Spinal cord (tissue), 10 donors: ENCODE measurements around the gene WASF2. TPM values are rescaled to one million over a fixed set of nuclear protein-coding genes. Genes with fewer than 3 reads are reported as not detected.

Experiments
- DNase-seq, 6 donors: peaks; one replicate each; pipeline versions ENCODE4 v3.0.0 to v3.0.0-alpha.2; 2013 to 2015; ENCODE audit warnings: low spot score in 6 of 6, low read depth in 4 of 6
- H3K27ac ChIP-seq: one replicate; pipeline ENCODE4 v1.5.1; 2013; ENCODE audit warnings: low read depth, low read length, control low read depth
- H3K27me3 ChIP-seq: one replicate; pipeline ENCODE4 v1.6.1; 2013; ENCODE audit warnings: low read length; ENCODE audit not compliant: control insufficient read depth, insufficient read depth
- H3K36me3 ChIP-seq: one replicate; pipeline ENCODE4 v1.6.1; 2013; ENCODE audit warnings: low read length; ENCODE audit not compliant: control insufficient read depth, insufficient read depth
- H3K4me1 ChIP-seq: one replicate; pipeline ENCODE4 v1.6.1; 2013; ENCODE audit warnings: low read length; ENCODE audit not compliant: control insufficient read depth, insufficient read depth
- H3K4me3 ChIP-seq: one replicate; pipeline ENCODE4 v1.5.1; 2013; ENCODE audit warnings: low read depth, low read length, control low read depth
- H3K9me3 ChIP-seq: one replicate; pipeline ENCODE4 v1.6.1; 2013; ENCODE audit warnings: low read length; ENCODE audit not compliant: control insufficient read depth, insufficient read depth
- WGBS: methylation state at CpG from one replicate; pipeline ENCODE4 v1.1.5; 2013; ENCODE audit warnings: missing lambda C conversion rate; ENCODE audit not compliant: insufficient coverage; 5-methylcytosine and 5-hydroxymethylcytosine counted together
- polyA plus RNA-seq, 2 donors: library from polyadenylated mRNA; unstranded; fragments of 120-200 nt; gene quantifications; one replicate each; pipeline ENCODE4 v1.2.1, GENCODE V29; 2013; ENCODE audit not compliant: insufficient read length in 2 of 2
- total RNA-seq, 2 donors: library from RNA; depleted of rRNA in 1 of 2; stranded (reverse); fragments of 120-200 nt in 1 of 2; fragments of >200 nt in 1 of 2; gene quantifications; one replicate each; pipeline versions ENCODE4 v1.2.3 to v1.2.4, GENCODE V29; 2013 to 2014
- donor health status: healthy.

Gene WASF2
- total and polyA plus RNA-seq, 4 donors = 24.3 to 76.3 (median 54.3) TPM

- 32% methylated on average over 9 of the region's 9 CpGs for WGBS
- H3K9me3 ChIP-seq = no peaks in the 10 kb centered on the region
- peaks cover 86% of the 10 kb centered on the region for H3K4me1 ChIP-seq
- H3K27ac ChIP-seq = peak overlapping the region; percentile 88
- peak in 2 of 6 donors; percentile 65 to 78 for DNase-seq
- peaks cover 3% of the 10 kb centered on the region for H3K36me3 ChIP-seq
- H3K4me3 ChIP-seq = no peak overlapping the region
- H3K27me3 ChIP-seq = no peaks in the 10 kb centered on the region
These were observed 32.0 kb upstream of the WASF2 start for GRCh38 chr1:27521861-27522431.

DNA sequence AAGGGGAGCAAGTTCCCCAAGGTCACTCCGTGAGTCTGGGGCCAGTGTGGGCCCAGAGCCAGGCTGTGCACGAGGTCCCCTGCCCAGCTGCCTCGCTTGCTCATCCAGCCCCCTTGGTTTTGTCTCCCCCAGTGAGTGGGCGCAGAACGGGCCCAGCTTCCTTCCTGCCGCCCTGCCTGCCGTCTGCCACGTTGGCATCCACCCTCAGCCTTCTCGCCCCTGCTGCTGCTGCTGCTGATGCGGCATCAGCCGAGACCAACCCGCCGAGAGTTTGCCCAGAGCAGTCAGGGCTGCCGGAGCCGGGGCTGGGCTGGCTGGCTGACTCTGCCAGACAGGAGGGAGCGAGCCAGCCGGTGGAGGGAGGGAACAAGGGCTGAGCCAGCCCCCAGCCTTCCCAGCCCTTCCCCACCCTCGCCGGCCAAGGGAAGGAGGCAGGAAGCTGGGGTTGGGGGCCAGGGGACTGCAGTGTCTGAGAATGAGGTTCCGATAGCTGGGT is 31.4 kb upstream of the WASF2 start:
- Histone ChIP-seq H3K27me3 (no peaks in the 10 kb centered on the region), H3K9me3 (no peaks in the 10 kb centered on the region), H3K27ac (peak overlapping the region; percentile 88), H3K4me3 (no peak overlapping the region), H3K4me1 (peaks cover 82% of the 10 kb centered on the region), H3K36me3 (peaks cover 3% of the 10 kb centered on the region)
- 16% methylated on average over 18 of the region's 20 CpGs for WGBS
- DNase-seq = peak in 2 of 6 donors; percentile 51 to 84

DNA sequence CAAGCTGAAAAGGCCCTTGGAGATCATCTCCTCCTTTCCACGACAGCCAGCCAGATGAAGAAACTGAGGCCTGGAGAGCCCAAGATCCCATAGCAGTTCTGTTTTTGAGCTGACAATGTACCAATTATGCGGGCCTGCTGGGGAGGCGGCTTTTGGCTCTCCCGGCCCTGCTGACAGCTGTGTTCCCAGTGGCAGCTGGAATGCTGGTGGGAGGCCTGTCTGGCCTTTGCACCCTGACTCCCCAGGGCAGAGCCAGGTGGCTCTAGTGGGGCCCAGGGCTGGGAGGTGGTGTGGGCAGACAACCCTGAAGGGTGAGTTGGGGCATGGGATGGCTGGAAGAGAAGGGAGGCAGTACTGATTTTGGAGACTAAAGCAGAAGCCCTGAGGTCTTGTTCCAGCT is 30.7 kb upstream of the WASF2 start:
- no peak overlapping the region for H3K4me3 ChIP-seq
- no peaks in the 10 kb centered on the region for H3K9me3 ChIP-seq
- no peaks in the 10 kb centered on the region for H3K27me3 ChIP-seq
- H3K36me3 ChIP-seq = no peaks in the 10 kb centered on the region
- no peak for DNase-seq
- H3K4me1 ChIP-seq = peaks cover 82% of the 10 kb centered on the region
- 60% methylated on average over 3 of the region's 4 CpGs for WGBS
- H3K27ac ChIP-seq = peak overlapping the region; percentile 88

GRCh38 chr1:27519331-27520258 is 29.6 kb upstream of the WASF2 start:
- WGBS = 22% methylated on average over 23 of the region's 24 CpGs
- Histone ChIP-seq H3K27me3 (no peaks in the 10 kb centered on the region), H3K4me3 (no peak overlapping the region), H3K36me3 (no peaks in the 10 kb centered on the region), H3K27ac (peak overlapping the region; percentile 88), H3K4me1 (peaks cover 74% of the 10 kb centered on the region), H3K9me3 (no peaks in the 10 kb centered on the region)
- DNase-seq = peak in 4 of 6 donors; percentile 67 to 94 (median 84)

DNA sequence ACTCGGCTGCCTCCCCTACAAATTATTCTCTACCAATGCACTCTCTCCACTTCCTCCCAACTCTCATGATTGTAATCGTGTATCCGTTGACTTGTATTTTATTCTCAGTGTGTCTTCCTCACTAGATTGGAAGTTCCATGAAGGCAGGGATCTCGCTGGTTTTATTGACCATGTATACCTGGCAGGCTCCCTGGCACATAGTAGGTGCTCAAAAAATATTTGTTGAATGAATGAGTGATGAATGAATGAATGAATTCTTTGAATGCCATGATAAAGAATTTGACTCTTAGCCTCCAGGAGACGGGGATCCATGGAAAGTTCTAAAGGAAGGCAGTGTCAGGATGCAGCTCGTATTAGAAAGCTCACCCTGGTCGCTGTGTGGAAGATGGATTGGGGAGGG is 28.8 kb upstream of the WASF2 start:
- H3K27ac ChIP-seq = peak overlapping the region; percentile 88
- 54% methylated on average over 6 of the region's 7 CpGs for WGBS
- H3K4me3 ChIP-seq = no peak overlapping the region
- no peaks in the 10 kb centered on the region for H3K27me3 ChIP-seq
- H3K4me1 ChIP-seq = peaks cover 77% of the 10 kb centered on the region
- H3K9me3 ChIP-seq = no peaks in the 10 kb centered on the region
- DNase-seq = no peak
- no peaks in the 10 kb centered on the region for H3K36me3 ChIP-seq

DNA sequence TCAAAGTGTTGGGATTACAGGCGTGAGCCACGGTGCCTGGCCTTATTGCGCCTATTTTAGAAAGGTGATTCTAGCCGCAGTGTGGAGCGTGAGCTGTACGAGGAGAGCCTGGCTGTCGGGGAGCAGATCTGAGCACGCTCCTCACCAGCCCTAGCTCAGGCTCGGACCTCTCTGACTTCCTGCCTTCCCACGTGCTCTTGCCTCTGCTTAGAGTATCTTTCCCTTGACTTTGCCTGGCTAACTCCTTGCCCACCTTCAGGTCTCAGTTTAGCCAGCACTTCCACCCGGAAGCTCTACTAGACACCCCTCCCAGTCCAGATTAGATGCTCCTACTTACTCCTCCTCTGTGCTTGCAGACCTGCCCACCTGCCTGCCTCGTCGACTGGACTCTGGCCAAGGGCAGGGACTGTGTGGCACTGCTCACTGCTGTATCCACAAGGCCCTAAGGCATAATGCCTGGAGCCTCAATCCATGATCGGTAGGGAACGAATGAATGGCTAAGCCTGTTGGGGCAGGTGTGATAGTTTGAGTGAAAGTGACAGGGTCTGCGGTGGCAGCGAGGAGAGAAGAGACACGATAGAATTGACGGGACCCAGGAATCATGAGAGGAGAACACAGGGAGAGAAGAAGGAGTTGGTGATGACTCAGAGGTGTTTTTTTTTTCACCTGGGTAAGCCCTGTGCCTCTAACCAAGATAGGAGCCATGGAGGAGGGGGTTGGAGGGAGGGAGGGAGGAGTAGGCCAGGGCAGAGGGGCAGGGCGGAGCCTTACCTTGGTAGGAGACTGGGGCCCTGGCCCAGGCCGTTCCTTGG is 28.1 kb upstream of the WASF2 start:
- no peaks in the 10 kb centered on the region for H3K9me3 ChIP-seq
- peaks cover 75% of the 10 kb centered on the region for H3K4me1 ChIP-seq
- no peaks in the 10 kb centered on the region for H3K27me3 ChIP-seq
- DNase-seq = no peak
- 74% methylated on average over 21 of the region's 21 CpGs for WGBS
- H3K36me3 ChIP-seq = no peaks in the 10 kb centered on the region
- peak overlapping the region; percentile 88 for H3K27ac ChIP-seq
- no peak overlapping the region for H3K4me3 ChIP-seq

- no peaks in the 10 kb centered on the region for H3K9me3 ChIP-seq
- no peak for DNase-seq
- no peak overlapping the region for H3K27ac ChIP-seq
- no peaks in the 10 kb centered on the region for H3K36me3 ChIP-seq
- H3K4me3 ChIP-seq = no peak overlapping the region
- H3K27me3 ChIP-seq = no peaks in the 10 kb centered on the region
- 84% methylated on average over 2 of the region's 2 CpGs for WGBS
- peaks cover 67% of the 10 kb centered on the region for H3K4me1 ChIP-seq
These were observed 27.3 kb upstream of the WASF2 start for GRCh38 chr1:27517301-27517700.

DNA sequence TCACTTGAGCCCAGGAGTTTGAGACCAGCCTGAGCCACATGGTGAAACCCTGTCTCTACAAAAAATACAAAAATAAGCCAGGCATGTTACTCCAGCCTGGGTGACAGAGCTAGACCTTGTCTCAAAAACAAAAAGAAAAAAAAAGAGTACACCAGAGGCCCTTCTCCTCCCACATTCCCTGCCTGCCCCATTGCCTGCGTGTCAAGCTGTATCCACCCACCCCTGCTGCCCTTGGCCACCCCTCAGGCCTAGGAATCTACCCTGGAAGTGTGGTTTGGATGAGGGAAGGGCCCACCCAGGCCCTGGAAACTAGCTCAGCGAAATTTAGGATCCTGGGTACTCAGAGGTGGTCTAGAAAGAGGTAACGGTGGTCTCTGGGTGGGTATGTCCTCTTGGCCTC is 25.7 kb upstream of the WASF2 start:
- Histone ChIP-seq H3K4me1 (peaks cover 50% of the 10 kb centered on the region), H3K4me3 (no peak overlapping the region), H3K9me3 (no peaks in the 10 kb centered on the region), H3K27ac (peak overlapping the region; percentile 40), H3K36me3 (no peaks in the 10 kb centered on the region), H3K27me3 (no peaks in the 10 kb centered on the region)
- 71% methylated on average over 1 of the region's 3 CpGs for WGBS
- DNase-seq = no peak

GRCh38 chr1:27513958-27514357 is 24.0 kb upstream of the WASF2 start:
- DNase-seq = no peak
- Histone ChIP-seq H3K36me3 (no peaks in the 10 kb centered on the region), H3K27ac (no peak overlapping the region), H3K27me3 (no peaks in the 10 kb centered on the region), H3K9me3 (no peaks in the 10 kb centered on the region), H3K4me1 (peaks cover 33% of the 10 kb centered on the region), H3K4me3 (no peak overlapping the region)
- 59% methylated on average over 6 of the region's 7 CpGs for WGBS
